OCI-LY1 (cell line): Measurements from ENCODE around the gene SMCP.

ENCODE experiments used
- EZH2 ChIP-seq: fragments of 200-600 bp; sonication (generic), shearing (Covaris generic); IDR thresholded peaks from 2 replicates; pipeline ENCODE4 v1.8.0; 2017; ENCODE audit warnings: borderline replicate concordance, mixed run types, mild to moderate bottlenecking, antibody characterized with exemption, low read length, moderate library complexity, mixed read lengths
- TF ChIP-seq, protein P1 (sequence below): fragments of 200-600 bp; sonication (generic), shearing (Covaris generic); IDR thresholded peaks from 2 replicates; pipeline ENCODE4 v1.5.1; 2017; ENCODE audit warnings: mild to moderate bottlenecking, antibody characterized with exemption, low read length, moderate library complexity, mixed read lengths

- TF ChIP-seq EZH2, result no peak
- TF ChIP-seq, protein P1, sequence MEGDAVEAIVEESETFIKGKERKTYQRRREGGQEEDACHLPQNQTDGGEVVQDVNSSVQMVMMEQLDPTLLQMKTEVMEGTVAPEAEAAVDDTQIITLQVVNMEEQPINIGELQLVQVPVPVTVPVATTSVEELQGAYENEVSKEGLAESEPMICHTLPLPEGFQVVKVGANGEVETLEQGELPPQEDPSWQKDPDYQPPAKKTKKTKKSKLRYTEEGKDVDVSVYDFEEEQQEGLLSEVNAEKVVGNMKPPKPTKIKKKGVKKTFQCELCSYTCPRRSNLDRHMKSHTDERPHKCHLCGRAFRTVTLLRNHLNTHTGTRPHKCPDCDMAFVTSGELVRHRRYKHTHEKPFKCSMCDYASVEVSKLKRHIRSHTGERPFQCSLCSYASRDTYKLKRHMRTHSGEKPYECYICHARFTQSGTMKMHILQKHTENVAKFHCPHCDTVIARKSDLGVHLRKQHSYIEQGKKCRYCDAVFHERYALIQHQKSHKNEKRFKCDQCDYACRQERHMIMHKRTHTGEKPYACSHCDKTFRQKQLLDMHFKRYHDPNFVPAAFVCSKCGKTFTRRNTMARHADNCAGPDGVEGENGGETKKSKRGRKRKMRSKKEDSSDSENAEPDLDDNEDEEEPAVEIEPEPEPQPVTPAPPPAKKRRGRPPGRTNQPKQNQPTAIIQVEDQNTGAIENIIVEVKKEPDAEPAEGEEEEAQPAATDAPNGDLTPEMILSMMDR, result no peak
Measured at GRCh38 chr1:152836870-152837269, 41.3 kb upstream of the SMCP start.
